Uterus (tissue), 4 donors: ENCODE data around the gene GALNT5. TPM values are rescaled to one million over a fixed set of nuclear protein-coding genes. Genes with fewer than 3 reads are reported as not detected.
"Not testable (repeated sequence)": the region's sequence is repeated elsewhere in the genome, so short reads cannot be mapped to it uniquely, and the experiment has no call there.

Experiments
- DNase-seq, 2 donors: peaks; one replicate each; pipeline ENCODE4 v3.0.0-alpha.2; 2019 to 2020
- H3K27ac ChIP-seq, 2 donors: fragments of 200-600 bp; sonication (generic); 1 replicate in 1 of 2; 2 replicates in 1 of 2; pipeline ENCODE4 v1.5.1; 2016 to 2018
- H3K27me3 ChIP-seq, 2 donors: fragments of 200-600 bp; sonication (generic); one replicate each; pipeline ENCODE4 v1.5.1; 2018 to 2019; ENCODE audit warnings: control low read depth in 1 of 2
- H3K36me3 ChIP-seq, 2 donors: fragments of 200-600 bp; sonication (generic); one replicate each; pipeline ENCODE4 v1.5.1; 2019; ENCODE audit warnings: control low read depth in 1 of 2
- H3K4me1 ChIP-seq, 2 donors: fragments of 200-600 bp; sonication (generic); one replicate each; pipeline ENCODE4 v1.5.1; 2018 to 2019; ENCODE audit warnings: control low read depth in 1 of 2
- H3K4me3 ChIP-seq, 2 donors: fragments of 200-600 bp; sonication (generic); 1 replicate in 1 of 2; 2 replicates in 1 of 2; pipeline ENCODE4 v1.5.1; 2018 to 2019; ENCODE audit warnings: mild to moderate bottlenecking in 1 of 2
- H3K9me3 ChIP-seq, 2 donors: fragments of 200-600 bp; sonication (generic); one replicate each; pipeline ENCODE4 v1.5.1; 2019; ENCODE audit warnings: control low read depth in 1 of 2
- POLR2A ChIP-seq, 2 donors: fragments of 450-650 bp; IDR thresholded peaks; one replicate each; pipeline ENCODE4 v1.6.1; 2016; ENCODE audit warnings: antibody characterized with exemption in 2 of 2, mild to moderate bottlenecking in 1 of 2, moderate library complexity in 1 of 2
- intact Hi-C: fragments of 100-400 bp; cut with DNase I; formaldehyde crosslinking; loops from one replicate; pipeline ENCODE4 v1.15.1; 2023; ENCODE audit warnings: low total_unique reads
- total RNA-seq, 4 donors: library from RNA; depleted of rRNA in 3 of 4; stranded (reverse); fragments of >200 nt in 3 of 4; gene quantifications; one replicate each; pipeline versions ENCODE4 v1.1.0 to v1.2.4, GENCODE V29; 2014 to 2023
- TF ChIP-seq, protein P1 (sequence below), 4 experiments: fragments of 200-600 bp in 2 of 4; fragments of 450-650 bp in 2 of 4; sonication (generic) in 2 of 4; IDR thresholded peaks; one replicate each; pipeline ENCODE4 v1.5.1; 2016 to 2019; ENCODE audit warnings: antibody characterized with exemption in 4 of 4, mild to moderate bottlenecking in 2 of 4, moderate library complexity in 1 of 4
- donor health status: DM: yes; HTN: yes; CAD: no.

GALNT5 gene
- total RNA-seq, 4 donors from 2014 or later, result 0.26 to 8.1 TPM; not detected in 2

DNA sequence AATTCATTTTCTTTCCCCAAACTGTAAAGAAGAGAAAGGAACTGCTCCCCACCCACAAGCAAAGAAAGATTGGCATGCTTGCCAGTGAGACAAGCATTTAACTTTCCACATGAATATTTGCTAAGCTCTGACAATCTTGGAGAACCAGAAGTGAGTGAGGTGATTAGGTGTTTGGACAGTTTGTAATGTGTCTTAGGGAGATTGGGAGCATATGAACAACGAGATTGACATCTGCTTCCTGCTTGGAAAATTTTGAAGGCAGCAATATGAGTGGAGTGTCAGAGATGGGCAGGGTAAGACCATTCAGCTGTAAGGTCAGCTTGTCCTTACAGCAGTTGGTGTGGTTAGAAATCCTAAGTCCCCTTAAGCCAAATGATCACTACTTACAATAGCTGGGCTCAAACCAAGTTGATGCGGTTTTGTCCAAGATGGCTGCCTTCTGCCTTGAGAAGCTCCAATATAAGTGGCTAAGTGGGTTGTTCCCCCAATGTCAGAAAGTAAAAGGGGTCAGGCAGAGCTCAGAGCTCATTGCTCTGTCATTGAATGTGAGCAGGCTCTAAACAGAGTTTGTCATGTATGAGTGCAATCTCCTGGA is 36.0 kb upstream of the GALNT5 start:
- Histone ChIP-seq H3K27me3 (no peaks in the 10 kb centered on the region), H3K27ac (no peak overlapping the region), H3K4me1 (no peaks in the 10 kb centered on the region), H3K36me3 (no peaks in the 10 kb centered on the region), H3K4me3 (no peak overlapping the region), H3K9me3 (no peaks in the 10 kb centered on the region)
- no peak for TF ChIP-seq POLR2A (IDR thresholded peaks at IDR 0.05)
- TF ChIP-seq, protein P1, sequence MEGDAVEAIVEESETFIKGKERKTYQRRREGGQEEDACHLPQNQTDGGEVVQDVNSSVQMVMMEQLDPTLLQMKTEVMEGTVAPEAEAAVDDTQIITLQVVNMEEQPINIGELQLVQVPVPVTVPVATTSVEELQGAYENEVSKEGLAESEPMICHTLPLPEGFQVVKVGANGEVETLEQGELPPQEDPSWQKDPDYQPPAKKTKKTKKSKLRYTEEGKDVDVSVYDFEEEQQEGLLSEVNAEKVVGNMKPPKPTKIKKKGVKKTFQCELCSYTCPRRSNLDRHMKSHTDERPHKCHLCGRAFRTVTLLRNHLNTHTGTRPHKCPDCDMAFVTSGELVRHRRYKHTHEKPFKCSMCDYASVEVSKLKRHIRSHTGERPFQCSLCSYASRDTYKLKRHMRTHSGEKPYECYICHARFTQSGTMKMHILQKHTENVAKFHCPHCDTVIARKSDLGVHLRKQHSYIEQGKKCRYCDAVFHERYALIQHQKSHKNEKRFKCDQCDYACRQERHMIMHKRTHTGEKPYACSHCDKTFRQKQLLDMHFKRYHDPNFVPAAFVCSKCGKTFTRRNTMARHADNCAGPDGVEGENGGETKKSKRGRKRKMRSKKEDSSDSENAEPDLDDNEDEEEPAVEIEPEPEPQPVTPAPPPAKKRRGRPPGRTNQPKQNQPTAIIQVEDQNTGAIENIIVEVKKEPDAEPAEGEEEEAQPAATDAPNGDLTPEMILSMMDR (IDR thresholded peaks at IDR 0.05), result no peak
- no peak for DNase-seq
- intact Hi-C loops, result no loop called here

DNA sequence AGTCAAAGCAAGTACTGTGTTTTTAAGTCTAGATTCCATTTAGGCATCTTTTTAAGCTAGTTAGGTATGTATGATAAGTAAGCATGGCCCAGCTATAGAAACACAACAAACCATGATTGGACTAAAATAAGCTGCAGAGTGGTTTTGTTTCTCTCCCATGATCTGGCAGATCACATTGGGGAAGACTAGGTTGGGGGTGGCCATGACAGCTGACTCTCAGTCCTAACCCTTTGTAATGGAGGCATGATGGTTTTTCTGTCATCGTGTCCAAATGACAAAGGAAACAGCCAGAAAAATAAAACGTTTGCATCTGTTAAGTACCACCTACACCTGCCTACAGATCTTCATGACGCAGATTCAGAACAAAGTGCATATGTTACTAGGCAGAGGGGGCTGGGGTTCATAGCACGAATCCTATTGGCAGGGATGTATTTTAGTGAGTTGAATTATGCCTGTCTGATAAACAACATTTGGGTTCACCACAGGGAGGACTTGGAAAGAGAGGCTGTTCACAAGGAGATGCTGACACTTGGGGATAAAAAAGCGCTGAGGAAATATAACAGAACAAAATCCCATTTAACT is 33.8 kb upstream of the GALNT5 start:
- TF ChIP-seq, protein P1 (IDR thresholded peaks at IDR 0.05), result no peak
- no peak for TF ChIP-seq POLR2A (IDR thresholded peaks at IDR 0.05)
- Histone ChIP-seq H3K4me3 (no peak overlapping the region), H3K27me3 (no peaks in the 10 kb centered on the region), H3K27ac (no peak overlapping the region), H3K4me1 (no peaks in the 10 kb centered on the region), H3K36me3 (no peaks in the 10 kb centered on the region), H3K9me3 (no peaks in the 10 kb centered on the region)
- DNase-seq, result no peak
- intact Hi-C loops, result no loop called here

DNA sequence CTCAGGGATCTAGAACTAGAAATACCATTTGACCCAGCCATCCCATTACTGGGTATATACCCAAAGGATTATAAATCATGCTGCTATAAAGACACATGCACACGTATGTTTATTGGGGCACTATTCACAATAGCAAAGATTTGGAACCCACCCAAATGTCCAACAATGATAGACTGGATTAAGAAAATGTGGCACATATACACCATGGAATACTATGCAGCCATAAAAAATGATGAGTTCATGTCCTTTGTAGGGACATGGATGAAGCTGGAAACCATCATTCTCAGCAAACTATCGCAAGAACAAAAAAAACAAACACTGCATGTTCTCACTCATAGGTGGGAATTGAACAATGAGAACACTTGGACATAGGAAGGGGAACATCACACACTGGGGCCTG is 33.1 kb upstream of the GALNT5 start:
- DNase-seq, intact Hi-C loops, H3K27ac ChIP-seq: not testable (repeated sequence)

DNA sequence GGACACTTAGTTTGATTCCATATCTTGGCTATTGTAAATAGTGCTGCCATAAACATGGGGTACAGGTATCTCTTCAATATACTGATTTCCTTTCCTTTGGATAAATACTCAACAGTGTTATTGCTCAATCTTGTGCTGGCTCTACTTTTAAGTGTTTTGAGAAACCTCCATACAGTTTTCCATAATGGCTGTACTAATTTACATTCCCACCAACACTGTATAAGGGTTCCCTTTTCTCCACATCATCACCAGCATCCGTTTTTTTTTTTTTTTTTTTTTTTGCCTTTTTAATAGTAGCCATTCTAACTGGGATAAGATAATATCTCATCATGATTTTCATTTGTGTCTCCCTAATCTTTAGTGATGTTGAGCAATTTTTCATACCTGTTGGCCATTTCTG is 29.9 kb upstream of the GALNT5 start:
- Histone ChIP-seq H3K36me3 (no peaks in the 10 kb centered on the region), H3K4me1 (no peaks in the 10 kb centered on the region)
- intact Hi-C loops, result no loop called here

More for the DNA sequence above, 33.1 kb upstream of the GALNT5 start:
- H3K4me1 ChIP-seq, H3K9me3 ChIP-seq, H3K36me3 ChIP-seq, H3K27me3 ChIP-seq, H3K4me3 ChIP-seq: not testable (repeated sequence)

DNA sequence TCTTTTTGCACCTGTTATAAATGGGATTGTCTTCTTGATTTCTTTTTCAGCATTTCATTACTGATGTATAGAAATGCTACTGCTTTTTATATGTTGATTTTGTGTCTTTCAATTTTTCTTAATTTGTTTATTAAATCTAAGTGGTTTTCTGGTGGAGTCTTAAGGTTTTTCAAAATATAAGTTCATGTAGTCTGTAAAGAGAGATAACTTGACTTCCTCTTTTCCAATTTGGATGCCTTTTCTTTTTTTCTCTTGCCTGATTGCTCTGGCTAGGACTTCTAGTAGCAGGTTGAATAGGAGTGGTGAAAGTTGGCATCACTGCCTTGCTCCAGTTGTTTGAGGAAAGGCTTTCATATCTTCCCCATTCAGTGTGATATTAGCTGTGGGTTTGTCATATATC is 28.6 kb upstream of the GALNT5 start:
- no peak for DNase-seq
- no peaks in the 10 kb centered on the region for H3K27me3 ChIP-seq
- no peaks in the 10 kb centered on the region for H3K36me3 ChIP-seq
- TF ChIP-seq POLR2A (IDR thresholded peaks at IDR 0.05), result no peak
- TF ChIP-seq, protein P1 (IDR thresholded peaks at IDR 0.05), result no peak
- intact Hi-C loops, result no loop called here
- H3K4me1 ChIP-seq, result no peaks in the 10 kb centered on the region
- H3K9me3 ChIP-seq, result no peaks in the 10 kb centered on the region
- H3K4me3 ChIP-seq, result no peak overlapping the region
- no peak overlapping the region for H3K27ac ChIP-seq

More for the DNA sequence above, 29.9 kb upstream of the GALNT5 start:
- no peak for TF ChIP-seq POLR2A (IDR thresholded peaks at IDR 0.05)
- TF ChIP-seq, protein P1 (IDR thresholded peaks at IDR 0.05), result no peak
- DNase-seq, result no peak
- no peak overlapping the region for H3K27ac ChIP-seq
- H3K4me3 ChIP-seq, result no peak overlapping the region
- no peaks in the 10 kb centered on the region for H3K27me3 ChIP-seq
- no peaks in the 10 kb centered on the region for H3K9me3 ChIP-seq
